Heart right ventricle (tissue), 16 donors: ENCODE results near the gene ZMIZ2. TPM values are rescaled to one million over a fixed set of nuclear protein-coding genes. Genes with fewer than 3 reads are reported as not detected.

Source experiments
- ATAC-seq, 8 donors: fragments of 200-7000 bp; cut with Tn5 transposase; one replicate each; pipeline ENCODE4 v1.9.1; 2020; ENCODE audit warnings: mild to moderate bottlenecking in 8 of 8, moderate library complexity in 8 of 8, moderate number of reproducible peaks in 1 of 8
- DNase-seq, 2 donors: peaks; one replicate each; pipeline ENCODE4 v3.0.0-alpha.2; 2020
- H3K27ac ChIP-seq, 10 donors: fragments of 200-600 bp; sonication (generic) in 2 of 10; one replicate each; pipeline versions ENCODE4 v1.5.0 to v1.8.0; 2020 to 2022; ENCODE audit warnings: mild to moderate bottlenecking in 3 of 10
- H3K27me3 ChIP-seq, 7 donors: fragments of 200-600 bp; one replicate each; pipeline ENCODE4 v1.8.0; 2021 to 2022; ENCODE audit warnings: mild to moderate bottlenecking in 2 of 7
- H3K36me3 ChIP-seq, 9 donors: fragments of 200-600 bp; sonication (generic) in 1 of 9; one replicate each; pipeline versions ENCODE4 v1.5.0 to v1.8.0; 2020 to 2022; ENCODE audit warnings: mild to moderate bottlenecking in 2 of 9
- H3K4me1 ChIP-seq, 9 donors: fragments of 200-600 bp; sonication (generic) in 1 of 9; one replicate each; pipeline versions ENCODE4 v1.5.0 to v1.8.0; 2020 to 2022; ENCODE audit warnings: mild to moderate bottlenecking in 4 of 9
- H3K4me3 ChIP-seq, 10 donors: fragments of 200-600 bp; sonication (generic) in 2 of 10; one replicate each; pipeline versions ENCODE4 v1.5.0 to v1.8.0; 2020 to 2022; ENCODE audit warnings: mild to moderate bottlenecking in 7 of 10, moderate library complexity in 2 of 10
- H3K9me3 ChIP-seq, 11 donors: fragments of 200-600 bp in 10 of 11; sonication (generic) in 2 of 11; one replicate each; pipeline versions ENCODE4 v1.5.0 to v1.8.0; 2013 to 2022; ENCODE audit warnings: mild to moderate bottlenecking in 2 of 11, control low read depth in 1 of 11, moderate library complexity in 1 of 11
- CTCF ChIP-seq, 9 donors: fragments of 200-600 bp; sonication (generic) in 2 of 9; IDR thresholded peaks; one replicate each; pipeline versions ENCODE4 v1.5.0 to v1.8.0; 2021 to 2022; ENCODE audit warnings: antibody characterized with exemption in 9 of 9, mild to moderate bottlenecking in 5 of 9, moderate library complexity in 1 of 9
- WGBS, 2 donors: extraction: QIAGEN DNeasy Blood & Tissue Kit; methylation state at CpG; one replicate each; pipeline ENCODE4 v1.1.7; 2013; ENCODE audit warnings: inconsistent platforms in 1 of 2; 5-methylcytosine and 5-hydroxymethylcytosine counted together
- intact Hi-C, 10 donors: fragments of 100-400 bp; cut with DNase I; formaldehyde crosslinking; loops; one replicate each; pipeline versions ENCODE4 v1.11.1 to v1.14.2; 2022
- polyA plus RNA-seq, 2 donors: library from polyadenylated mRNA; stranded (reverse); fragments of 200-250 nt; gene quantifications; one replicate each; pipeline ENCODE4 v1.2.3, GENCODE V29; 2013
- total RNA-seq, 10 donors: library from RNA; stranded (reverse); fragmentation: NEBNext Ultra II Directional in 3 of 10; extraction: Animal tissue kit (Norgen Biotek cat#: 25700) in 3 of 10; gene quantifications; one replicate each; pipeline versions ENCODE4 v1.2.1 to v1.2.4, GENCODE V29; 2021 to 2023
- donor health status: Arrhythmogenic right ventricular cardiomyopathy.
- donor health status: ischemic (EF 13 %, LVEDD 7.1; RV severe dilation, severe dysfunction).
- donor health status: healthy with polysubstance abuse.
- donor health status: DM: no; HTN: yes; CAD: no.
- donor health status: DM: no; HTN: no; CAD: no.
- donor health status: ischemic (EF 25% LVEDD 6.9; RV normal size, moderate dysfunction).
- donor health status: ischemic (EF 25% LVEDD 5.7; RV mildly dilated, moderate dysfunction).
- donor health status: healthy.
- donor health status: DM: yes; HTN: yes; CAD: no.
- donor health status: Ischemic cardiomyopathy.
- donor health status: ischemic (EF 35%, LVEDD 5.7; RV mildly dilated, moderate dysfunction).
- donor health status: nonischemic (EF 11% LVEDD 7.7; RV severe dilation, severe dysfunction).
- donor health status: DM: yes; HTN: yes; CAD: no.
- donor health status: PGD.
- donor health status: ischemic (EF 29% LVEDD 5.4; RV normal size, mild dysfunction).
- donor health status: nonischemic (EF 23%, LVEDD 6.1; RV moderate dilation, normal function).

Gene ZMIZ2
- total and polyA plus RNA-seq, 12 donors: 26.3 to 87.3 (median 47.9) TPM

GRCh38 chr7:44757311-44757710 is 8.7 kb downstream of the ZMIZ2 start:
- H3K27ac ChIP-seq: peak overlapping the region in 2 of 10 donors; percentile 7 to 27
- TF ChIP-seq CTCF (IDR thresholded peaks at IDR 0.05): no peak
- peaks cover 30 to 59% (median 43%) of the 10 kb centered on the region in 9 donors for H3K4me1 ChIP-seq
- peak; percentile 59 to 83 (median 74) for ATAC-seq
- no peaks in the 10 kb centered on the region for H3K9me3 ChIP-seq
- no peaks in the 10 kb centered on the region for H3K27me3 ChIP-seq
- H3K4me3 ChIP-seq: no peak overlapping the region
- WGBS, 2 donors: 57 to 58% methylated on average over 10 of the region's 10 CpGs
- intact Hi-C loops: loop anchor here in 1 of 10 donors (10.0 kb wide), 1 partner anchor 173 kb away; the partner anchor contains the start of gene TMED4
- DNase-seq: peak; percentile 66 to 81
- H3K36me3 ChIP-seq: peaks cover 0 to 63% (median 17%) of the 10 kb centered on the region in 9 donors

- WGBS, 2 donors: 83 to 86% methylated on average over 7 of the region's 7 CpGs
- Histone ChIP-seq H3K27me3 (no peaks in the 10 kb centered on the region), H3K36me3 (peaks cover 0 to 66% (median 21%) of the 10 kb centered on the region in 9 donors), H3K4me1 (peaks cover 30 to 59% (median 39%) of the 10 kb centered on the region in 9 donors), H3K9me3 (no peaks in the 10 kb centered on the region), H3K27ac (peak overlapping the region in 2 of 10 donors; percentile 7 to 27), H3K4me3 (no peak overlapping the region)
- TF ChIP-seq CTCF (IDR thresholded peaks at IDR 0.05): no peak
- intact Hi-C loops: loop anchor here in 1 of 10 donors (10.0 kb wide), 1 partner anchor 173 kb away; the partner anchor contains the start of gene TMED4
- ATAC-seq (no peak), DNase-seq (no peak)
Observed at GRCh38 chr7:44757739-44758138, 9.1 kb downstream of the ZMIZ2 start.

- no peaks in the 10 kb centered on the region for H3K9me3 ChIP-seq
- no peak overlapping the region for H3K4me3 ChIP-seq
- H3K4me1 ChIP-seq: peaks cover 30 to 49% (median 37%) of the 10 kb centered on the region in 9 donors
- no peak overlapping the region for H3K27ac ChIP-seq
- intact Hi-C loops: loop anchor here in 1 of 10 donors (10.0 kb wide), 1 partner anchor 174 kb away; the partner anchor contains the start of gene TMED4
- H3K27me3 ChIP-seq: no peaks in the 10 kb centered on the region
- 92 to 95% methylated on average over 9 of the region's 9 CpGs for WGBS, 2 donors
- peaks cover 0 to 81% (median 35%) of the 10 kb centered on the region in 9 donors for H3K36me3 ChIP-seq
- DNase-seq (no peak), ATAC-seq (no peak)
- no peak for TF ChIP-seq CTCF (IDR thresholded peaks at IDR 0.05)
Observed at GRCh38 chr7:44759246-44759645, 10.6 kb downstream of the ZMIZ2 start.

GRCh38 chr7:44760034-44760580 is 11.5 kb downstream of the ZMIZ2 start:
- ATAC-seq (no peak), DNase-seq (no peak)
- Histone ChIP-seq H3K4me3 (no peak overlapping the region), H3K4me1 (peaks cover 22 to 40% (median 29%) of the 10 kb centered on the region in 9 donors), H3K36me3 (peaks cover 0 to 89% (median 44%) of the 10 kb centered on the region in 9 donors), H3K9me3 (no peaks in the 10 kb centered on the region), H3K27ac (no peak overlapping the region), H3K27me3 (no peaks in the 10 kb centered on the region)
- TF ChIP-seq CTCF (IDR thresholded peaks at IDR 0.05): no peak
- 91% methylated on average over 18 of the region's 18 CpGs for WGBS, 2 donors
- intact Hi-C loops: loop anchor here in 2 of 10 donors (5.0 to 10.0 kb wide), 2 partner anchors 37 to 175 kb away; partner anchors contain the start of genes PPIA (in 1 of the 2) and TMED4 (in 1 of the 2)
